Activated CD4-positive, alpha-beta T cell treated with anti-CD3 and anti-CD28 coated beads, Interleukin-2, amount 10 ng/mL, durations not matched to agents 24 days and 14 days (primary cell): ENCODE data around the gene PALMD. TPM values are rescaled to one million over a fixed set of nuclear protein-coding genes. Genes with fewer than 3 reads are reported as not detected.

ENCODE experiments used
- DNase-seq: peaks from one replicate; pipeline ENCODE4 v3.0.0; 2022
- H3K27ac Mint-ChIP-seq: one replicate; pipeline ENCODE4 v1.8.0; 2022; ENCODE audit warnings: mild to moderate bottlenecking, mixed read lengths
- H3K27me3 Mint-ChIP-seq: one replicate; pipeline ENCODE4 v1.8.0; 2022; ENCODE audit warnings: mixed read lengths
- H3K36me3 Mint-ChIP-seq: one replicate; pipeline ENCODE4 v1.8.0; 2022; ENCODE audit warnings: low read depth, mild to moderate bottlenecking, mixed read lengths
- H3K4me1 Mint-ChIP-seq: one replicate; pipeline ENCODE4 v1.8.0; 2021; ENCODE audit warnings: mixed read lengths
- H3K4me3 Mint-ChIP-seq: one replicate; pipeline ENCODE4 v1.8.0; 2022; ENCODE audit warnings: mild to moderate bottlenecking, moderate library complexity, mixed read lengths
- H3K9me3 Mint-ChIP-seq: one replicate; pipeline ENCODE4 v1.8.0; 2021; ENCODE audit warnings: mixed read lengths
- intact Hi-C: fragments of 100-400 bp; cut with micrococcal nuclease; formaldehyde crosslinking; loops from one replicate; pipeline ENCODE4 v1.15.1; 2023
- total RNA-seq: library from RNA; stranded (reverse); gene quantifications from 2 replicates; pipeline ENCODE4 v1.2.3, GENCODE V29; 2022

PALMD gene
- not detected in 2 replicates for total RNA-seq

GRCh38 chr1:99645699-99646531 is at the start of gene PALMD:
PALMD (plus strand) TSS chr1:99646113; CDS start chr1:99646318, 205 bp downstream.
- Mint-ChIP-seq H3K9me3 (no peaks in the 10 kb centered on the region), H3K4me1 (no peaks in the 10 kb centered on the region), H3K4me3 (no peak within 1 kb of the TSS), H3K27ac (no peak within 1 kb of the TSS), H3K27me3 (peaks cover 19% of the 10 kb centered on the region), H3K36me3 (no peaks in the 10 kb centered on the region)
- intact Hi-C loops = no loop called here
- DNase-seq = no peak

GRCh38 chr1:99598738-99599411 is 47.0 kb upstream of the PALMD start:
- Mint-ChIP-seq H3K36me3 (no peaks in the 10 kb centered on the region), H3K9me3 (no peaks in the 10 kb centered on the region), H3K4me1 (no peaks in the 10 kb centered on the region), H3K27ac (no peak overlapping the region), H3K27me3 (no peaks in the 10 kb centered on the region), H3K4me3 (no peak overlapping the region)
- DNase-seq = no peak
- intact Hi-C loops = no loop called here

GRCh38 chr1:99599678-99600175 is 46.2 kb upstream of the PALMD start:
- no peak overlapping the region for H3K27ac Mint-ChIP-seq
- H3K4me1 Mint-ChIP-seq = no peaks in the 10 kb centered on the region
- no peaks in the 10 kb centered on the region for H3K36me3 Mint-ChIP-seq
- no peak for DNase-seq
- intact Hi-C loops = no loop called here
- no peaks in the 10 kb centered on the region for H3K27me3 Mint-ChIP-seq
- no peak overlapping the region for H3K4me3 Mint-ChIP-seq
- H3K9me3 Mint-ChIP-seq = no peaks in the 10 kb centered on the region

GRCh38 chr1:99600782-99601181 is 45.1 kb upstream of the PALMD start:
- Mint-ChIP-seq H3K4me1 (no peaks in the 10 kb centered on the region), H3K27me3 (no peaks in the 10 kb centered on the region), H3K36me3 (no peaks in the 10 kb centered on the region), H3K27ac (no peak overlapping the region), H3K9me3 (no peaks in the 10 kb centered on the region), H3K4me3 (no peak overlapping the region)
- intact Hi-C loops = no loop called here
- DNase-seq = no peak

- no peak for DNase-seq
- Mint-ChIP-seq H3K27ac (no peak overlapping the region), H3K36me3 (no peaks in the 10 kb centered on the region), H3K27me3 (no peaks in the 10 kb centered on the region), H3K4me1 (no peaks in the 10 kb centered on the region), H3K4me3 (no peak overlapping the region), H3K9me3 (no peaks in the 10 kb centered on the region)
- intact Hi-C loops = no loop called here
Measured at GRCh38 chr1:99601208-99601607, 44.7 kb upstream of the PALMD start.

- H3K36me3 Mint-ChIP-seq = no peaks in the 10 kb centered on the region
- H3K9me3 Mint-ChIP-seq = no peaks in the 10 kb centered on the region
- H3K4me1 Mint-ChIP-seq = no peaks in the 10 kb centered on the region
- H3K27me3 Mint-ChIP-seq = no peaks in the 10 kb centered on the region
- intact Hi-C loops = no loop called here
- H3K4me3 Mint-ChIP-seq = no peak overlapping the region
- no peak for DNase-seq
- H3K27ac Mint-ChIP-seq = no peak overlapping the region
Measured at GRCh38 chr1:99601709-99602403, 44.1 kb upstream of the PALMD start.

- intact Hi-C loops = no loop called here
- Mint-ChIP-seq H3K27me3 (no peaks in the 10 kb centered on the region), H3K4me3 (no peak overlapping the region), H3K36me3 (no peaks in the 10 kb centered on the region), H3K4me1 (no peaks in the 10 kb centered on the region), H3K9me3 (peaks cover 2% of the 10 kb centered on the region), H3K27ac (no peak overlapping the region)
- no peak for DNase-seq
Measured at GRCh38 chr1:99602404-99602969, 43.4 kb upstream of the PALMD start.

GRCh38 chr1:99603699-99604560 is 42.0 kb upstream of the PALMD start:
- peaks cover 4% of the 10 kb centered on the region for H3K9me3 Mint-ChIP-seq
- no peaks in the 10 kb centered on the region for H3K27me3 Mint-ChIP-seq
- H3K27ac Mint-ChIP-seq = no peak overlapping the region
- intact Hi-C loops = no loop called here
- DNase-seq = no peak
- H3K4me1 Mint-ChIP-seq = no peaks in the 10 kb centered on the region
- no peak overlapping the region for H3K4me3 Mint-ChIP-seq
- H3K36me3 Mint-ChIP-seq = no peaks in the 10 kb centered on the region

- no peak overlapping the region for H3K27ac Mint-ChIP-seq
- no peak for DNase-seq
- H3K9me3 Mint-ChIP-seq = peaks cover 4% of the 10 kb centered on the region
- H3K4me1 Mint-ChIP-seq = no peaks in the 10 kb centered on the region
- no peak overlapping the region for H3K4me3 Mint-ChIP-seq
- no peaks in the 10 kb centered on the region for H3K36me3 Mint-ChIP-seq
- H3K27me3 Mint-ChIP-seq = no peaks in the 10 kb centered on the region
- intact Hi-C loops = no loop called here
Measured at GRCh38 chr1:99606306-99606705, 39.6 kb upstream of the PALMD start.

GRCh38 chr1:99607590-99607989 is 38.3 kb upstream of the PALMD start:
- no peaks in the 10 kb centered on the region for H3K4me1 Mint-ChIP-seq
- H3K27me3 Mint-ChIP-seq = peaks cover 2% of the 10 kb centered on the region
- no peak overlapping the region for H3K27ac Mint-ChIP-seq
- intact Hi-C loops = no loop called here
- H3K9me3 Mint-ChIP-seq = peaks cover 4% of the 10 kb centered on the region
- H3K36me3 Mint-ChIP-seq = no peaks in the 10 kb centered on the region
- DNase-seq = no peak
- H3K4me3 Mint-ChIP-seq = no peak overlapping the region

GRCh38 chr1:99608058-99608457 is 37.9 kb upstream of the PALMD start:
- H3K9me3 Mint-ChIP-seq = peaks cover 4% of the 10 kb centered on the region
- DNase-seq = no peak
- no peaks in the 10 kb centered on the region for H3K4me1 Mint-ChIP-seq
- intact Hi-C loops = no loop called here
- peaks cover 2% of the 10 kb centered on the region for H3K27me3 Mint-ChIP-seq
- no peaks in the 10 kb centered on the region for H3K36me3 Mint-ChIP-seq
- no peak overlapping the region for H3K27ac Mint-ChIP-seq
- H3K4me3 Mint-ChIP-seq = no peak overlapping the region

- Mint-ChIP-seq H3K27ac (no peak overlapping the region), H3K4me1 (no peaks in the 10 kb centered on the region), H3K36me3 (no peaks in the 10 kb centered on the region), H3K4me3 (no peak overlapping the region), H3K27me3 (peaks cover 2% of the 10 kb centered on the region), H3K9me3 (no peaks in the 10 kb centered on the region)
- intact Hi-C loops = no loop called here
- DNase-seq = no peak
Measured at GRCh38 chr1:99613716-99614115, 32.2 kb upstream of the PALMD start.

GRCh38 chr1:99614728-99615127 is 31.2 kb upstream of the PALMD start:
- intact Hi-C loops = no loop called here
- H3K27ac Mint-ChIP-seq = no peak overlapping the region
- DNase-seq = no peak
- no peaks in the 10 kb centered on the region for H3K4me1 Mint-ChIP-seq
- peaks cover 2% of the 10 kb centered on the region for H3K27me3 Mint-ChIP-seq
- no peaks in the 10 kb centered on the region for H3K9me3 Mint-ChIP-seq
- no peaks in the 10 kb centered on the region for H3K36me3 Mint-ChIP-seq
- no peak overlapping the region for H3K4me3 Mint-ChIP-seq
